GM12878 (cell line): ENCODE measurements around the gene DMBX1. TPM values are rescaled to one million over a fixed set of nuclear protein-coding genes. Genes with fewer than 3 reads are reported as not detected.

ENCODE experiments used
- ATAC-seq: fragments of 200-7000 bp; cut with Tn5 transposase; 3 replicates; pipeline ENCODE4 v1.9.1; 2020; ENCODE audit warnings: mild to moderate bottlenecking, moderate library complexity
- BruUV-seq: library from RNA; stranded (reverse); fragments of 400-500 nt; replicated peaks from 2 replicates; lab custom pipeline; 2021; lab: Mats Ljungman, UMichigan
- CTCF ChIA-PET: fragments of 300-600 bp; sonication (Branson Sonifier 250); formaldehyde crosslinking; extraction: SDS; loops from one replicate; lab custom pipeline; 2021; ENCODE audit warnings: inconsistent platforms; lab: Yijun Ruan, JAX
- POLR2A ChIA-PET: fragments of 350-600 bp; formaldehyde crosslinking; extraction: SDS; loops from one replicate; lab custom pipeline; 2021; ENCODE audit warnings: inconsistent platforms; lab: Charles Lee
- RAD21 ChIA-PET: fragments of 300-600 bp; sonication (Branson Sonifier 250); formaldehyde crosslinking; loops from one replicate; lab custom pipeline; 2023; ENCODE audit warnings: antibody characterized with exemption; ENCODE audit not compliant: unreplicated experiment; lab: Charles Lee
- SMC1A ChIA-PET: fragments of 300-600 bp; sonication (Branson Sonifier 250); formaldehyde crosslinking; loops from one replicate; lab custom pipeline; 2023; ENCODE audit not compliant: unreplicated experiment, uncharacterized antibody; lab: Charles Lee
- DNase-seq: peaks from one replicate; pipeline ENCODE4 v3.0.0-alpha.2; 2011; ENCODE audit warnings: low read depth, low spot score
- FAIRE-seq: peaks from 3 replicates; lab custom pipeline; 2011; peaks lifted over from hg19 to GRCh38; lab: Jason Lieb, UNC
- H2AFZ ChIP-seq: 2 replicates; pipeline ENCODE4 v1.6.0; 2011; ENCODE audit warnings: low read depth, low read length, control low read depth; ENCODE audit not compliant: control insufficient read depth
- H3K27ac ChIP-seq: 2 replicates; pipeline ENCODE4 v1.5.1; 2011; ENCODE audit warnings: control low read depth; ENCODE audit not compliant: control insufficient read depth, insufficient read depth
- H3K27me3 ChIP-seq, 2 experiments: replicated peaks in 1 of 2; 2 replicates each; pipeline versions ENCODE4 v1.6.0 to v1.6.1; 2011; ENCODE audit warnings: low read length in 1 of 2; ENCODE audit not compliant: control insufficient read depth in 2 of 2, insufficient read depth in 2 of 2
- H3K36me3 ChIP-seq, 2 experiments: 2 replicates each; pipeline ENCODE4 v1.5.1; 2011; ENCODE audit warnings: low read length in 1 of 2; ENCODE audit not compliant: control insufficient read depth in 2 of 2, insufficient read depth in 2 of 2
- H3K4me1 ChIP-seq: 2 replicates; pipeline ENCODE4 v1.6.1; 2011; ENCODE audit warnings: mild to moderate bottlenecking, low read length, moderate library complexity, mixed read lengths; ENCODE audit not compliant: control insufficient read depth, insufficient read depth
- H3K4me2 ChIP-seq: 2 replicates; pipeline ENCODE4 v1.6.0; 2011; ENCODE audit warnings: control low read depth; ENCODE audit not compliant: control insufficient read depth, insufficient read depth
- H3K4me3 ChIP-seq: fragments of 200-600 bp; sonication (generic); 2 replicates; pipeline ENCODE4 v1.5.1; 2016
- H3K79me2 ChIP-seq: 2 replicates; pipeline ENCODE4 v1.6.0; 2011; ENCODE audit warnings: low read length; ENCODE audit not compliant: control insufficient read depth, insufficient read depth
- H3K9ac ChIP-seq: 2 replicates; pipeline ENCODE4 v1.8.0; 2011; ENCODE audit warnings: low read length, control low read depth, mixed read lengths; ENCODE audit not compliant: control insufficient read depth, insufficient read depth
- H3K9me3 ChIP-seq: replicated peaks from 3 replicates; pipeline ENCODE4 v1.5.1; 2011; ENCODE audit warnings: mild to moderate bottlenecking, low read length; ENCODE audit not compliant: control insufficient read depth, insufficient read depth
- H4K20me1 ChIP-seq: 2 replicates; pipeline ENCODE4 v1.6.0; 2011; ENCODE audit not compliant: control insufficient read depth, insufficient read depth
- ESRRA ChIP-seq: IDR thresholded peaks from 2 replicates; pipeline ENCODE4 v1.6.1; 2012; ENCODE audit warnings: mild to moderate bottlenecking, low read length, improper control_type of control experiment
- FOXK2 ChIP-seq: fragments of 450-650 bp; IDR thresholded peaks from 2 replicates; pipeline ENCODE4 v1.6.1; 2017; ENCODE audit warnings: mild to moderate bottlenecking, moderate library complexity
- KAT2A ChIP-seq: conservative IDR thresholded peaks from 2 replicates; pipeline ENCODE4 v1.6.1; 2011; ENCODE audit warnings: low read depth, low read length; ENCODE audit not compliant: control insufficient read depth
- MYB ChIP-seq: fragments of 150-350 bp; IDR thresholded peaks from 2 replicates; pipeline ENCODE4 v1.6.1; 2014; ENCODE audit warnings: mild to moderate bottlenecking, low read depth, low read length, borderline replicate concordance
- NRF1 ChIP-seq: conservative IDR thresholded peaks from 2 replicates; pipeline ENCODE4 v1.6.1; 2011; ENCODE audit warnings: mild to moderate bottlenecking, low read depth, low read length, improper control_type of control experiment
- POLR2AphosphoS5 ChIP-seq: IDR thresholded peaks from 2 replicates; pipeline ENCODE4 v1.6.1; 2011; ENCODE audit warnings: mild to moderate bottlenecking, low read length, inconsistent platforms
- RAD51 ChIP-seq: fragments of 450-650 bp; IDR thresholded peaks from 2 replicates; pipeline ENCODE4 v1.6.1; 2016; ENCODE audit warnings: moderate library complexity, mild to moderate bottlenecking, inconsistent platforms
- TCF12 ChIP-seq: IDR thresholded peaks from 2 replicates; pipeline ENCODE4 v1.6.1; 2011; ENCODE audit warnings: low read depth, mild to moderate bottlenecking, low read length
- WRNIP1 ChIP-seq: IDR thresholded peaks from 2 replicates; pipeline ENCODE4 v1.6.1; 2011; ENCODE audit warnings: low read depth, low read length, improper control_type of control experiment, borderline replicate concordance
- ZBTB33 ChIP-seq: fragments of 450-650 bp; IDR thresholded peaks from 2 replicates; pipeline ENCODE4 v1.6.1; 2017; ENCODE audit warnings: mild to moderate bottlenecking
- ZNF207 ChIP-seq: fragments of 450-650 bp; IDR thresholded peaks from 2 replicates; pipeline ENCODE4 v1.6.1; 2014; ENCODE audit warnings: antibody characterized with exemption, mild to moderate bottlenecking, borderline replicate concordance
- WGBS: methylation state at CpG from one replicate; pipeline ENCODE4 v1.1.6; 2016; ENCODE audit warnings: low lambda C conversion rate; ENCODE audit not compliant: insufficient replicate concordance, insufficient coverage; ENCODE audit errors: missing lambda C conversion rate; 5-methylcytosine and 5-hydroxymethylcytosine counted together
- in situ Hi-C: fragments of 300-500 bp; cut with MboI; formaldehyde crosslinking; loops from 9 replicates; pipeline ENCODE4 v1.14.3; 2018; ENCODE audit warnings: mixed read lengths
- intact Hi-C: fragments of 100-400 bp; cut with micrococcal nuclease; formaldehyde crosslinking; loops from one replicate; pipeline ENCODE4 v1.14.2; 2022; ENCODE audit not compliant: unreplicated experiment
- polyA plus RNA-seq, 11 experiments: library from polyadenylated mRNA; depleted of rRNA in 4 of 11; unstranded in 6 of 11; stranded (reverse) in 5 of 11; fragments of >200 nt; fragmentation: Nextera tagmentation in 4 of 11; fragmentation: Illumina TruSeq in 1 of 11; extraction: Ambion mirVana in 4 of 11; extraction: Trizol in 1 of 11; gene quantifications; 1 replicate in 1 of 11; 2 replicates in 10 of 11; pipeline versions ENCODE4 v1.2.1 to v1.2.3, GENCODE V29; 2011 to 2016; ENCODE audit warnings: inconsistent platforms in 2 of 11, missing spikeins in 2 of 11, low read depth in 1 of 11
- total RNA-seq, 4 experiments: library from RNA; depleted of rRNA in 3 of 4; stranded (reverse); fragments of >200 nt in 3 of 4; fragmentation: Illumina TruSeq in 1 of 4; extraction: Trizol in 1 of 4; gene quantifications; 2 replicates each; pipeline versions ENCODE4 v1.2.1 to v1.2.3, GENCODE V29; 2013 to 2021

Gene DMBX1
- total and polyA plus RNA-seq, 10 of the 15 experiments (the other 5 are each of a cell fraction or from before 2014, with no cell fraction given), result 0.03 TPM; not detected in 9

- CTCF ChIA-PET, result interaction anchor here (1.0 to 7.8 kb wide), 8 partner anchors 12 to 249 kb away, joined by 3 to 93 read pairs (median 4); no protein-coding TSS in a partner anchor
- H3K36me3 ChIP-seq, result no peaks in the 10 kb centered on the region
- intact Hi-C loops, result loop anchor here (1.0 to 2.0 kb wide), 2 partner anchors 52 to 248 kb away; no protein-coding TSS in a partner anchor
- H3K9ac ChIP-seq, result no peak overlapping the region
- no peaks in the 10 kb centered on the region for H4K20me1 ChIP-seq
- ATAC-seq (no peak), FAIRE-seq (no peak), DNase-seq (no peak)
- H3K4me1 ChIP-seq, result no peaks in the 10 kb centered on the region
- POLR2A ChIA-PET, result no interaction called here
- H3K4me2 ChIP-seq, result no peak overlapping the region
- RAD21 ChIA-PET, result interaction anchor here (2.9 kb wide), 1 partner anchor 51 kb away, joined by 29 read pairs; no protein-coding TSS in a partner anchor
- H3K4me3 ChIP-seq, result no peak overlapping the region
- SMC1A ChIA-PET, result interaction anchor here (1.0 to 2.2 kb wide), 3 partner anchors 27 to 52 kb away, joined by 3 to 6 read pairs (median 4); no protein-coding TSS in a partner anchor
- H3K79me2 ChIP-seq, result no peaks in the 10 kb centered on the region
- TF ChIP-seq FOXK2 (no peak), RAD51 (no peak), TCF12 (no peak), POLR2AphosphoS5 (no peak), ZNF207 (no peak), ZBTB33 (no peak), ESRRA (no peak), WRNIP1 (no peak), NRF1 (no peak), KAT2A (no peak), MYB (no peak)
- H2AFZ ChIP-seq, result no peak overlapping the region
- no peak overlapping the region for H3K27ac ChIP-seq
- peaks cover 0 to 5% of the 10 kb centered on the region in 2 experiments; a peak in 1 of 4 replicates for H3K27me3 ChIP-seq
- H3K9me3 ChIP-seq, result no peaks in the 10 kb centered on the region
- no TSS peak for BruUV-seq
- in situ Hi-C loops, result loop anchor here (5.0 kb wide), 1 partner anchor 51 kb away; no protein-coding TSS in a partner anchor
- WGBS, result 38% methylated on average over 2 of the region's 2 CpGs
These were observed 13.0 kb upstream of the DMBX1 start for GRCh38 chr1:46476673-46477072.
